Measurements from ENCODE around the gene ATG4C. TPM values are rescaled to one million over a fixed set of nuclear protein-coding genes. Genes with fewer than 3 reads are reported as not detected.

Gene ATG4C
- total RNA-seq, 6 experiments from 2014 or later, result 9.4 to 11.7 (median 10.6) TPM

GRCh38 chr1:62884156-62884740 lies 100.3 kb downstream of the ATG4C start:
- H3K27me3 Mint-ChIP-seq (ENCODE audit: insufficient read depth), result no peaks in the 10 kb centered on the region; the same call in none of the 2 replicates
- peaks cover 6% of the 10 kb centered on the region; the same call in 1 of the 2 replicates for H3K9me3 Mint-ChIP-seq
- H3K4me1 Mint-ChIP-seq (ENCODE audit: low read depth), result no peaks in the 10 kb centered on the region

GRCh38 chr1:62887799-62888507 lies 104.0 kb downstream of the ATG4C start:
- no peak for DNase-seq
- Mint-ChIP-seq H3K4me3 (no peak overlapping the region), H3K36me3 (ENCODE audit: low read depth) (no peaks in the 10 kb centered on the region), H3K4me1 (ENCODE audit: low read depth) (no peaks in the 10 kb centered on the region; the same call in 1 of the 2 replicates), H3K27me3 (ENCODE audit: insufficient read depth) (no peaks in the 10 kb centered on the region; the same call in none of the 2 replicates), H3K27ac (no peak overlapping the region), H3K9me3 (no peaks in the 10 kb centered on the region)
- no peak for TF ChIP-seq CTCF (IDR thresholded peaks at IDR 0.05)

More at GRCh38 chr1:62884156-62884740, 100.3 kb downstream of the ATG4C start:
- no peaks in the 10 kb centered on the region for H3K36me3 Mint-ChIP-seq (ENCODE audit: low read depth)
- H3K4me3 Mint-ChIP-seq, result no peak overlapping the region
- no peak for DNase-seq
- H3K27ac Mint-ChIP-seq, result no peak overlapping the region
- no peak for TF ChIP-seq CTCF (IDR thresholded peaks at IDR 0.05)

GRCh38 chr1:62891956-62892562 lies 108.1 kb downstream of the ATG4C start:
- TF ChIP-seq CTCF (IDR thresholded peaks at IDR 0.05), result no peak
- H3K4me3 Mint-ChIP-seq, result no peak overlapping the region
- H3K36me3 Mint-ChIP-seq (ENCODE audit: low read depth), result no peaks in the 10 kb centered on the region
- H3K4me1 Mint-ChIP-seq (ENCODE audit: low read depth), result no peaks in the 10 kb centered on the region; the same call in 1 of the 2 replicates
- no peak for DNase-seq
- no peak overlapping the region for H3K27ac Mint-ChIP-seq
- no peaks in the 10 kb centered on the region for H3K9me3 Mint-ChIP-seq
- no peaks in the 10 kb centered on the region; the same call in none of the 2 replicates for H3K27me3 Mint-ChIP-seq (ENCODE audit: insufficient read depth)

GRCh38 chr1:62897788-62898187 lies 113.9 kb downstream of the ATG4C start:
- Mint-ChIP-seq H3K4me3 (no peak overlapping the region), H3K27me3 (ENCODE audit: insufficient read depth) (no peaks in the 10 kb centered on the region; the same call in 1 of the 2 replicates), H3K9me3 (no peaks in the 10 kb centered on the region), H3K4me1 (ENCODE audit: low read depth) (peaks cover 9% of the 10 kb centered on the region), H3K27ac (no peak overlapping the region), H3K36me3 (ENCODE audit: low read depth) (no peaks in the 10 kb centered on the region)
- no peak for TF ChIP-seq CTCF (IDR thresholded peaks at IDR 0.05)
- DNase-seq, result no peak

GRCh38 chr1:62900566-62900965 lies 116.6 kb downstream of the ATG4C start:
- Mint-ChIP-seq H3K27me3 (ENCODE audit: insufficient read depth) (peaks cover 2% of the 10 kb centered on the region; the same call in 1 of the 2 replicates), H3K4me3 (no peak overlapping the region), H3K27ac (no peak overlapping the region), H3K36me3 (ENCODE audit: low read depth) (no peaks in the 10 kb centered on the region), H3K4me1 (ENCODE audit: low read depth) (peaks cover 19% of the 10 kb centered on the region; the same call in 1 of the 2 replicates), H3K9me3 (no peaks in the 10 kb centered on the region)
- no peak for DNase-seq
- TF ChIP-seq CTCF (IDR thresholded peaks at IDR 0.05), result no peak
